ENCODE data around the gene ASPSCR1.

The ASPSCR1 gene

DNA sequence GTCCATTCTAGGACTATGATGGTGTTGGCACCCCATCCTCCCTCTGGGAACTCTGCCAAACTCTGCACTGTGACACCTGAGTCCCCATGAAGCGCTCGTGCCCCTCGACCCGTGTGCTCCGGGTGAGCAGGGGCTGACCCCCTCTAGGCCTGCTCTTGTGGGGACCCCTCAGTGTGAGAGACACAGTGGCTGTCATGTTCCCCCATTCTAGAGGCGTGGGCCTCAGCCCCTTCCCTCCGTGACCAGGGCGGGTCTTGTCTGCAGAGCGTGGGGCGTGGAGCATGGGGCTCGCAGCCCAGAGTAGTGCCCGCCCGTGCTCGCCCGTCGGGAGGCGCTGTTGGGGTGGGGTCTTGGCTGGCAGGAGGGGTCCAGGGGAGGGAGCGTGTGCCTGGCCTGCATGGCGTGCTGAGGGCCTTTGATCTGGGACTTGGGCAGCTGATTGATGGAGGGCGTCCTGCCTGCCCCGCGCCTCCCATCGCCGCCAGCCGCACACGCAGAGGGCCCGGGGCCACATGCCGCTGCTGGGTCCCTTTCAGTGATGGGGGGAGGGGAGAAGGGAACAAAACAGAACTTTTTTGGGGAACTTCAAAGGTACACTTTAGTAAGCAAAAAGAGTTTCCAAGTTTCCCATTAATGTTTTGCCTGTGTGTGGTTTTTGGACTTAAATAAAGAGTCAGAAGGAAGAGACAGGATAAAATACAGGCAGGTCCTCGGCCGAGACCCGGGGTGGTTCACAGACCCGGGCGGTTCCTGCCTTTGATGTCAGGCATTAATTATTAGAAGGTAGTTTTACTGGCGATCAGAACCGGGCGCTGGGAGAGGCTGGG, 22.8 kb downstream of the ASPSCR1 start:
- DNase-seq: no peak

DNA sequence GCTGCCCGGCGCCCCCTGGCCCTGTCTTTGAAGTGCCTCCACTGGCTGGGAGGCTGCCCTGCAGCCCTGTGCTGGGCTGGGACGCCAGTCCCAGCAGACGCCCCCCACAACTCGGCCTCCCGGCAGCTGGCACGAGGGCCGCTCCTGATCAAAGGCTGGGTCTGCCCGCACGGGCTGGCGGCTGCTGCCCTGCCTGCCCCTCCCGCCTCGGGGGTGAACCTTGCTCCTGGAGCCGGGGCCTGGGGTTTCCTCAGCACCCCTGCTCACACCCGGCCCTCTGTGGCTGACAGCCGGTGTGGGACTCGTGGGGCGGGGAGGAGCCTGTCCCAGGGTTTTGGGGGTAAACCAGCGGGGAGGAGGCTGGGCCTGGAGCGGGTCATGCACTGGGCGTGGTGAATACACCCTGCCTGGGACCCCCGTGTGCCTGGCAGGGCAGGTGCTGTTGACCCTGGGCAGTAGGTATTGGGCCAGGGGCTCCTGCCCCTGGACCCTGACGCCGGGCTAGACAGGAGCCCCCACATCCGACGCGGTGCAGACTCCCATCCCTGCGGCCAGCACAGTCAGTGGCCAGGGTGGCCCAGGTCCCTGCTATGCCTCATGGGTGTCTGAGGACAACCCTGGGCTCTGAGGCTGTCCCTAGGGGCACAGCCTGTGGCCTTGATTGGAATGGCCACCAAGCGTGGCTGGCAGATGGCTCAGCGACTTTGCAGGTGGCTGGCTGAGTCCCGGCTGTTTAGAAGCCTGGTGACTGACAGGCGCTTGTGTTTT, 23.6 kb downstream of the ASPSCR1 start:
- no peak for DNase-seq

GRCh38 chr17:82001571-82002056, 24.2 kb downstream of the ASPSCR1 start:
- no peak for DNase-seq

GRCh38 chr17:82003411-82004381, 26.3 kb downstream of the ASPSCR1 start:
- peak; percentile 88 for DNase-seq

- DNase-seq: no peak
Measured at GRCh38 chr17:82004517-82005455, 27.4 kb downstream of the ASPSCR1 start.

- DNase-seq: no peak
Measured at GRCh38 chr17:82005701-82006348, 28.4 kb downstream of the ASPSCR1 start.

GRCh38 chr17:82006468-82007227, 29.2 kb downstream of the ASPSCR1 start:
- peak; percentile 7 for DNase-seq

DNA sequence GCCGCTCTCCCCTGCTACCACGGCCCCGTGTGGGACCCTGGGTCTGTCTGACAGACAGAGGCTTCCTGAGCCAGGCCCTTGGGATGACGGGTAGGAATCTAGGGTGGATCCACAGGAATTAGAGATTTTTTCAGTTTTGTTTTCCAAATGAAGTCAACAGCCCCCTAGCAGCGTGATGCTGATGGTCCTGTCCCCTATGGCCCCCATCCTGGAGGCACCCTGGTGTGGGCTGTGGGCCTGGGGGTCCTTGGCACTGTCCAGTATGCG, 29.7 kb downstream of the ASPSCR1 start:
- DNase-seq: no peak

- no peak for DNase-seq
Measured at GRCh38 chr17:82007495-82008257, 30.2 kb downstream of the ASPSCR1 start.

- DNase-seq: no peak
Measured at GRCh38 chr17:82008258-82008940, 31.0 kb downstream of the ASPSCR1 start.

DNA sequence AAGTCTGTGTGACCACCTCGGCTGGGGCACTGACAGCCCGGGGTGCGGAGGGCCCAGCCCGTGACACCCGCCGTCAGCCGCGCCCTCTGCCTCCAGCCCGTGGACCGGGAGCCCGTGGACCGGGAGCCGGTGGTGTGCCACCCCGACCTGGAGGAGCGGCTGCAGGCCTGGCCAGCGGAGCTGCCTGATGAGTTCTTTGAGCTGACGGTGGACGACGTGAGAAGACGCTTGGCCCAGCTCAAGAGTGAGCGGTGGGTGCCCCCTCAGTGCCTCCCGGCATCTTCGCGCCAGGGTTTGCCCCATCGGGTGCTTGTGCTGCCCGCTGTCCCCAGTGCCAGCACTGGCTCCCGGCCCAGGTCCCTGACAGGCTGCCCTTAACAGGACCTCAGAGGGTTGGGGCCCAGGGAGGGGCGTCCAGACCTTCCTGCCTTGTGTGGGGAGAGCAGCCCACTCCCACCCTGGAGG, 31.5 kb downstream of the ASPSCR1 start:
- DNase-seq: no peak

DNA sequence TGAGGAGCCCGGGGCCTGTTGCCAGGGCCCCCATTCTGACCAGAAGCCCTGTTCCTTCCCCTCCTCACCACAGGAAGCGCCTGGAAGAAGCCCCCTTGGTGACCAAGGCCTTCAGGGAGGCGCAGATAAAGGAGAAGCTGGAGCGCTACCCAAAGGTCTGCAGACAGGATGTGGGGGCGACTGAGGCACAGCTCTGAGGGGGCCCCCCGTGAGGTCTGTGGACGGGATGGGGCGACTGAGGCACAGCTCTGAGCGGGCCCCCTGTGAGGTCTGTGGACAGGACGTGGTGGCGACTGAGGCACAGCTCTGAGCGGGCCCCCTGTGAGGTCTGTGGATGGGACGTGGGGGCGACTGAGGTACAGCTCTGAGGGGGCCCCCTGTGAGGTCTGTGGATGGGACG, 32.0 kb downstream of the ASPSCR1 start:
- DNase-seq: no peak

DNA sequence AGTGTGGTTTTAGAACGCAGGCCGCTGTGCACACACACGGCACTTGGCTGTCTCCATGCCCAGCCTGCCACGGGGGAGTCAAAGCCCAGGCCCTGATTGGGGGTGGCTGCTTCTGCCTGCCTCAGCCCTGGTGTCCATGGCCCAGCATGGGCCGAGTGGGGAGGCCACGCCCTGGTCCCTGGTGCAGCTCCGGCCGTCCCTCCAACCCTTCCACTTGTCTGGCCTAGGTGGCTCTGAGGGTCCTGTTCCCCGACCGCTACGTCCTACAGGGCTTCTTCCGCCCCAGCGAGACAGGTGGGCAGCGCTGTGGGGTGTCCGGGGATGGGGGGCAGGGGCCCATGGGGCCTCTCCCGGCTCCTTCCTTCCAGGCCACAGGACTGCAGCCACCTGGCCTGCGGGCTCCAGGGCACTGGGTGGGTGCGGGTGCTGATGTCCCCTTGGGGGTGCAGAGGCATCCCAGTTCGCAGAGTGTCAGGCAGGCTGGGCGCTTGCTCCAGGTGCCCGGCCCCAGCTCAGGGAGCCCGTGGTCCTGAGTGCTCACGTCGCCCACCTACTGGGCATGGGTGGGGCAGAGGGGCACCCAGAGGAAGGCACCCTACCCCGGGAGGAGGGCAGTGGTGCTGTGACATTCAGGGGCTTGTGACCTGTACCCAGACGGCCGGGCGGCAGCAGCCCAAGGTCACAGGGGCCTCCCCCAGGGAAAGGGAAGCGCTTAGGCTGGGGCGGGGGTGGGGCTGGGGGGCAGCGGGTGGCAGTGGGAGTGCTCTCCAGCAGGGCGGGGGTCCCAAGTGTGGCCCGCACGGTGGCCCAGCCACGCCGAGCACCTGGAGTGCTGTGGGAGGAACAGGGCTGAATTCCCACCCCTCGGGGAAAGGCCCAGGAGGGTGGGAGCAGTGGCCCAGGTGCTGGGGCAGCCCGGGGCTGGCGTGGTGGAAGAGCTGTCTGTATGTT, 33.4 kb downstream of the ASPSCR1 start:
- DNase-seq: no peak

DNA sequence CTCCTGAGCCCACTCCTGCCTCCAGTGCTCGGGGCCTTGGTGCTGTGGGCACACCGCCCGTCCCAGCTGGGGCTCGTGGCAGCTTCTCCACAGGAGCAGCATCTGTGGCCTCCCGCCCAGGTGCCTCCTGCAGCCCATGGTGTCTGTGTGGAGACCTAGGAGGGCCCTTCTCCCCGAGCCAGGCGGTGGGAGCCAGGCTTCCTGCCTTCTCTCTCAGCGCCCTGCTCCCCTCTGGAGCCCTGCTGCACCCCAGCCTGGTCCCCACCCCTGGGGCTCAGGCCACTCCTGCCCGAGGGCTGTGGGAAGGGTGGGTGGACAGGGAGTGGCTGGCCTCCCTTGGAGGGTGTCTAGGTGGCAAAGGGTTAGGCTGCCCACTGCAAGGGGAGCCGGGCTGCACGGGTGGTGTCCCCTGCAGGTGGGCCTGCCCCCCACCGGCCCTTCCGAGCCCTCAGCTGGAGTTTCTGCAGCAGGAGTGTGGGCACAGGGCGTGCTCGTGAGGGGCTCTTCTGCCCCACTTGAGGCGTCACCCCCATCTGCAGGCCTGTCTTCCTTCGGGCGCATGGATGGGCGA, 34.3 kb downstream of the ASPSCR1 start:
- no peak for DNase-seq

DNA sequence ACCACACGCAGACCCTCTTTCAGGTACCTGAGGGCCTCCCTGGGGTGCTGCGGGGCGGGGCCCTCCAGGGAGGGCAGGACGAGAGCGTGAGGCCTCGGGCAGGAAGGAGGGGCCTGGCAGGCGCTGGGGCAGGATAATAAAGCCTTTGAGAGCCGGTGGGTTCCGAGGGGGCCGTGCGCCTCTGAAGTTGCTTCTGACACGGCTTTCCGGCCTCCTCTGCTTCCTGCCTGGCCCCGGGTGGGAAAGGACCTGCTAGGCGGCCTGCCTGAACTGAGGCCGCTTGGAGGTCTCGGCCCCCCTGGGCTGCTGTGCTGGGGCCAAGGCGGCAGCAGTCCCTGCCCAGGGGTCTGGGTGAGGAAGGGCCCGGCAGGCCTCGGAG, 34.8 kb downstream of the ASPSCR1 start:
- DNase-seq: no peak

DNA sequence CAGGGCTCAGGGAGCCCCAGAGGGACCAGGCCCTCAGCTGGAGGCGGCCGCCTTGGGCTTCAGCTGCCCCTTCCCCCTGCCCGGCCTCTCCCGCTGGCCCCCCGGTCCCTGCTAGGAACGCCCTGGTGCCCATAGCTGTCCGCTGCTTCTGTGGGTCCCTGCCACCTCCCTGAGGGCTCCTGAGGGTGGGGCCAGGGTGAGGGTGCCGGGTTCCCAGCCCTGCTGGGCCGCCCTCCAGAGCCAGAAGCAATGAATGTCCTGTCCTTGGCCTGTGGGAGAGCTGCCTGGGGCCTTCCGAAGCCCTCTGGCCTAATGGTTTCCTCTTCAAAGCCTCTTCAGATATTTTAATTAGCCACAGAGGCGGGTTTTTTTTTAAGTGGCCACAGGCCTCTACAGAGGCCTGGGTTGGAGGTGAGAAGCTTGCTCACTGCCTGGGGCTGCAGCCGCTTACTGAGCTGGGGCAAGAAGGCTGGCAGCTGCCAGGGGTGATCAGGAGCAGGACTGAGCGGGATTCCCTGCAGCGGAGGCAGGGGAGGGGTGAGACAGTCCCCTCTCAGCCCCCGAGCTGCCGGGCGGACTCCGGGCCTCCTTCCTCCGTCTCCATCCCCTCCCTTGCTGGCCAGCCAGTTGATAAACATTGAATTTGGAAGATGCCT, 35.3 kb downstream of the ASPSCR1 start:
- DNase-seq: no peak

DNA sequence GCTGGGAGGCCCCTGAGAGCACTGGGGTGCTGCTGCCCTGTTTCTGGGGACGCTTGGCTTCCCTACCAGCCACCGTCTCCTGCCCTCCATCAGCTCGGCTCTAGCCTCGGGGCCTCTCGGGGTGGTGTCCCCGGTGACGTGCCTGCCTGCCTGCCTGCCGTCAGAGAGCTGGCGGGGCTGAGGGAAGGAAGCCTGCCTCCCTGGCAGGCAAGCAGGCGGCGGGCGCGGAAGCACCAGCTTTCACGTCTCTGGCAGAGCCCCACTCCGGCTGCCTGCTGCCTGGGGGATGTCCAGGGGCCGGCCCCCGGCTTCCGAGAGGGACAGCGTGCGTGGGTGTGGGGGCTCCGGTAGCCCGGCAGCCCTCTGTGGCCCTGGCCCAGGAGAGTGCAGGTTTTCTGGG, 35.9 kb downstream of the ASPSCR1 start:
- DNase-seq: no peak

Data from kidney glomerular epithelial cell (primary cell).